Loucy (cell line): Measurements from ENCODE around the gene CA5B.

Experiments used
- H2AFZ ChIP-seq: fragments of 200-600 bp; sonication (generic); 2 replicates; pipeline ENCODE4 v1.6.0; 2016; ENCODE audit warnings: antibody characterized with exemption, mild to moderate bottlenecking, low read length, moderate library complexity
- H3F3A ChIP-seq: fragments of 200-600 bp; 2 replicates; pipeline ENCODE4 v1.6.0; 2016; ENCODE audit warnings: antibody characterized with exemption, low read depth, mild to moderate bottlenecking
- H3K27me3 ChIP-seq: fragments of 200-600 bp; sonication (generic); 2 replicates; pipeline ENCODE4 v1.6.1; 2014; ENCODE audit warnings: low read length, mild to moderate bottlenecking; ENCODE audit not compliant: insufficient read depth, poor library complexity, severe bottlenecking
- H3K36me3 ChIP-seq: fragments of 200-600 bp; sonication (generic); 2 replicates; pipeline ENCODE4 v1.6.1; 2016; ENCODE audit warnings: low read length; ENCODE audit not compliant: insufficient read depth
- H3K4me1 ChIP-seq: fragments of 200-600 bp; sonication (generic); 2 replicates; pipeline ENCODE4 v1.5.1; 2014; ENCODE audit warnings: low read length, mild to moderate bottlenecking; ENCODE audit not compliant: insufficient read depth, poor library complexity, severe bottlenecking
- H3K4me2 ChIP-seq: fragments of 200-600 bp; sonication (generic); 2 replicates; pipeline ENCODE4 v1.6.0; 2014; ENCODE audit warnings: antibody characterized with exemption, low read length, low read depth, mild to moderate bottlenecking; ENCODE audit not compliant: poor library complexity, severe bottlenecking
- H3K4me3 ChIP-seq: fragments of 200-600 bp; sonication (generic); 2 replicates; pipeline ENCODE4 v1.5.1; 2014; ENCODE audit warnings: low read length, mild to moderate bottlenecking, mixed read lengths; ENCODE audit not compliant: poor library complexity, severe bottlenecking
- H3K79me2 ChIP-seq: fragments of 200-600 bp; sonication (generic); 2 replicates; pipeline ENCODE4 v1.6.1; 2014; ENCODE audit warnings: low read length; ENCODE audit not compliant: insufficient read depth
- H3K9ac ChIP-seq: fragments of 200-600 bp; sonication (generic); 2 replicates; pipeline ENCODE4 v1.6.0; 2014; ENCODE audit warnings: mild to moderate bottlenecking, low read depth, low read length, moderate library complexity; ENCODE audit not compliant: poor library complexity, severe bottlenecking
- H3K9me2 ChIP-seq: fragments of 200-600 bp; sonication (generic); replicated peaks from 2 replicates; pipeline ENCODE4 v1.6.1; 2016; ENCODE audit warnings: low read depth, low read length, mixed read lengths
- H3K9me3 ChIP-seq: fragments of 200-600 bp; sonication (generic); 2 replicates; pipeline ENCODE4 v1.6.1; 2014; ENCODE audit warnings: mild to moderate bottlenecking, antibody characterized with exemption, low read length, low read depth; ENCODE audit not compliant: insufficient read depth
- H4K20me1 ChIP-seq: fragments of 200-600 bp; sonication (generic); 2 replicates; pipeline ENCODE4 v1.6.0; 2014; ENCODE audit warnings: antibody characterized with exemption, low read length, mild to moderate bottlenecking; ENCODE audit not compliant: insufficient read depth, poor library complexity, severe bottlenecking
- EZH2phosphoT487 ChIP-seq: fragments of 200-600 bp; IDR thresholded peaks from 2 replicates; pipeline ENCODE4 v1.6.1; 2018; ENCODE audit warnings: antibody characterized with exemption, mild to moderate bottlenecking, moderate library complexity, borderline replicate concordance
- TF ChIP-seq, protein P1 (sequence below): fragments of 200-600 bp; sonication (generic); conservative IDR thresholded peaks from 2 replicates; pipeline ENCODE4 v1.5.1; 2014; ENCODE audit warnings: mild to moderate bottlenecking, antibody characterized with exemption, low read length

CA5B gene

DNA sequence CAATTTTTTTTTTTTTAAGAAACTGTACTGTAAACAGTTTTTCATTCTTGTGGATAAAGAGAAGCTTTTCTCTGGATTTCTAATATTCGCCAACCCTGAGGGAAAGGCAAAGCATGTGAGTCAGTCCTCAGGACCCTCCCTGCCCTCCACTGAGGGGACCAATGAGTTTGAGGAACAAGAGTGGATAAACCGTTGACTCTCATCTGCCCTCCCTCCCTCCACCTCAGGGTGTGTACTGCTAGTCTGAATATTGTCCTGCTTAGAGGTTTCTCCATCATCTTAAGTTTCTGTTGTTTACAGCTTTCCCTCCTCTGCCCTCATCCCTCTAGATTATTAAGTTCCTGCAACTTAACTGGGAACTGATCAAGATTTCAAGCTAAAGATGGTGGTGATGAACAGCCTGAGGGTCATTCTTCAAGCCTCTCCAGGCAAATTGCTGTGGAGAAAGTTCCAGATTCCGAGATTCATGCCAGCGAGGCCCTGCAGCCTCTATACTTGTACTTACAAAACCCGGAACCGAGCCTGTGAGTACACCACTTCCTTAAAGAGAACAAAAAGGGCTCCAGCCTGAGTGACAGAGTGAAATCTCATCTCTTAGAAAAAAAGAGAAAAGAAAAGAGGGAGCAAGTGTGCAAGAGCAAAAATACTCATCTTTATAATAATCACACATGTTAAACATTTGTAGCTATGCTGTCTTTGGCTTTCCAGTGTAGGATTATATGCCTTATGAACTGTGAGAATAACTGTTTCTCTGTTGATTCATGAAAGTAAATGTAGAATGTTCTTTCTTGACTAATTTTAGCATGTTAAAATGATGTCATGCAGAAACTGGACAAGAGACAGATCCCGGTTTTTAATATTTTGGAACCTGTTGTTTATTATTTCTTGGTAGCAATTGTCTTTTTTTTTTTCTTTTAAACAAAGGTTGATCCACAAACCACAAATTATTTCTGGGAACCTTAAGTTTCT lies 11.9 kb downstream of the CA5B start:
- no peaks in the 10 kb centered on the region for H4K20me1 ChIP-seq
- peaks cover 23% of the 10 kb centered on the region; the same call in 1 of the 2 replicates for H3K79me2 ChIP-seq
- no peaks in the 10 kb centered on the region for H3K27me3 ChIP-seq
- peak overlapping the region; percentile 69 for H3K9ac ChIP-seq
- peak overlapping the region; percentile 87 for H3K4me2 ChIP-seq
- no peaks in the 10 kb centered on the region for H3K9me2 ChIP-seq
- peak overlapping the region; percentile 62 for H3K4me3 ChIP-seq
- H3K4me1 ChIP-seq = peaks cover 63% of the 10 kb centered on the region
- peaks cover 7% of the 10 kb centered on the region for H3F3A ChIP-seq
- no peak overlapping the region for H2AFZ ChIP-seq
- no peaks in the 10 kb centered on the region for H3K36me3 ChIP-seq
- TF ChIP-seq, protein P1, sequence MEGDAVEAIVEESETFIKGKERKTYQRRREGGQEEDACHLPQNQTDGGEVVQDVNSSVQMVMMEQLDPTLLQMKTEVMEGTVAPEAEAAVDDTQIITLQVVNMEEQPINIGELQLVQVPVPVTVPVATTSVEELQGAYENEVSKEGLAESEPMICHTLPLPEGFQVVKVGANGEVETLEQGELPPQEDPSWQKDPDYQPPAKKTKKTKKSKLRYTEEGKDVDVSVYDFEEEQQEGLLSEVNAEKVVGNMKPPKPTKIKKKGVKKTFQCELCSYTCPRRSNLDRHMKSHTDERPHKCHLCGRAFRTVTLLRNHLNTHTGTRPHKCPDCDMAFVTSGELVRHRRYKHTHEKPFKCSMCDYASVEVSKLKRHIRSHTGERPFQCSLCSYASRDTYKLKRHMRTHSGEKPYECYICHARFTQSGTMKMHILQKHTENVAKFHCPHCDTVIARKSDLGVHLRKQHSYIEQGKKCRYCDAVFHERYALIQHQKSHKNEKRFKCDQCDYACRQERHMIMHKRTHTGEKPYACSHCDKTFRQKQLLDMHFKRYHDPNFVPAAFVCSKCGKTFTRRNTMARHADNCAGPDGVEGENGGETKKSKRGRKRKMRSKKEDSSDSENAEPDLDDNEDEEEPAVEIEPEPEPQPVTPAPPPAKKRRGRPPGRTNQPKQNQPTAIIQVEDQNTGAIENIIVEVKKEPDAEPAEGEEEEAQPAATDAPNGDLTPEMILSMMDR = no peak
- no peak for TF ChIP-seq EZH2phosphoT487
- H3K9me3 ChIP-seq = no peaks in the 10 kb centered on the region

DNA sequence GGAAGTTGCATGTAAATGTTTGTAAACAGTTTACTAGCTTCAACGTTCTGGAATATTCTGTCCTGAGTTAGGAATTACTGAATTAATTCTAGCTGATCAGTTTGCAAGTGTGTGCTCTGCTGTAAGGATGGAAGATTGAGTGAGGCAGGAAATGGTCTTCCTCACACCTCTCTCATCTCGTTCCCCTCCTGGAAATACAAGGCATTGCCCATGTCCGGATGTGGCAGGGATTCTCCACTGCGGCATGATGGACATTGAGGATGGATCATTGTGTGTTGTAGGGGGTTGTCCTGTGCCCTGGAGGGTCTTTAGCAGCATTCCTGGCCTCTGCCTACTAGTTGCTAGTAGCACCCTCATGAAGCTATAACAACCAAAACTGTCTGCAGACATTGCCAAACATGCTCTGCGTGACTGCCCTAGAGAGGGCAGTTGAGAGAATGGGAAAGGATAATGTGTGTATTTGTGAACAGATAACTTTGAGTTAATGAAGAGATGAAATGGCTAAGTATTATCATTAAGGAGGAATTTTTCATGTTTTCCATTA lies 12.6 kb downstream of the CA5B start:
- no peaks in the 10 kb centered on the region for H3K9me2 ChIP-seq

DNA sequence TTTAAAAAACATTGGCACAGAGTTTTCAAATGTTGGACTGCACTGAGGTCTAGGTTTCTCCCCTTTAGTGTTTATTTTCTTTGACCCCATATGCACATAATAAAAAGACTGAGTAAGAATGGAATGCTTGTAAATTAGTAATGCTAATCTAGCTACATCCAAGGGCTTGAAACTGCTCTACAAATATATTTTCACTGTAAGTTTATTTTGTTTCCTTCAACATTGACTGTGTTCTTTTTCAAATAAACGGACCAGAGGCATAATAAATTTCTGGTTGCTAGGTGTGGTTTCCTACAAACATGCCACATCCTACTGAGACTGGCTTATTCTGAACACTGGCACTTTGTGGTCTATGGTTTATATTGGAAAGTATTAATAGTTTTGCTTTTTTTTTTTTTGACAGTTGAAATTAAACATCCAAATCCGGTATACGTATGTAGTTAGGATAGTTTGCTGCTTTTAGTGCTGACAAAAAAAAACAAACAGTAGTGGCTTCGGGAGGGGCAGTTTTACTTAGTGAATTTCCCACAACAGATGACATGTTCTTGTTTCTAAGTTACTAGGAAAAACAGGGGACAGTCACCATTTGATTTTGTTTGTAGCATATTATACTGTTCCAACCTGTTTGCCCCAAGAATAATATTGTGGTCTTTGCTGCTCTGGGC lies 13.2 kb downstream of the CA5B start:
- H3K79me2 ChIP-seq = peaks cover 33% of the 10 kb centered on the region; the same call in 1 of the 2 replicates
- H3K9me3 ChIP-seq = no peaks in the 10 kb centered on the region
- no peak overlapping the region for H2AFZ ChIP-seq
- H3K4me3 ChIP-seq = peak overlapping the region; percentile 69
- H3K9ac ChIP-seq = peak overlapping the region; percentile 83
- H3K4me1 ChIP-seq = peaks cover 68% of the 10 kb centered on the region
- H3K27me3 ChIP-seq = no peaks in the 10 kb centered on the region
- TF ChIP-seq, protein P1 = no peak
- TF ChIP-seq EZH2phosphoT487 = no peak
- H3K9me2 ChIP-seq = no peaks in the 10 kb centered on the region
- no peaks in the 10 kb centered on the region for H4K20me1 ChIP-seq
- H3K4me2 ChIP-seq = peak overlapping the region; percentile 87
- no peaks in the 10 kb centered on the region for H3K36me3 ChIP-seq
- H3F3A ChIP-seq = peaks cover 7% of the 10 kb centered on the region

More for the DNA sequence above, 12.6 kb downstream of the CA5B start:
- Histone ChIP-seq H2AFZ (no peak overlapping the region), H3K79me2 (peaks cover 28% of the 10 kb centered on the region; the same call in 1 of the 2 replicates), H3F3A (peaks cover 7% of the 10 kb centered on the region), H3K9me3 (no peaks in the 10 kb centered on the region), H3K4me3 (peak overlapping the region; percentile 62), H3K36me3 (no peaks in the 10 kb centered on the region), H3K4me2 (peak overlapping the region; percentile 87), H4K20me1 (no peaks in the 10 kb centered on the region), H3K27me3 (no peaks in the 10 kb centered on the region), H3K4me1 (peaks cover 68% of the 10 kb centered on the region), H3K9ac (peak overlapping the region; percentile 69)
- TF ChIP-seq, protein P1 = no peak
- no peak for TF ChIP-seq EZH2phosphoT487
